AG04449 (cell line): ENCODE data around the gene VSIR.

Experiments
- CTCF ChIA-PET: fragments of 350-600 bp; formaldehyde crosslinking; extraction: SDS; loops from one replicate; lab custom pipeline; 2021; ENCODE audit warnings: antibody characterized with exemption; lab: Yijun Ruan, JAX
- POLR2A ChIA-PET: fragments of 400-600, 350-600 bp; formaldehyde crosslinking; extraction: SDS; loops from one replicate; lab custom pipeline; 2020; ENCODE audit warnings: antibody characterized with exemption, inconsistent platforms; lab: Yijun Ruan, JAX
- DNase-seq: peaks from one replicate; pipeline ENCODE4 v3.0.0-alpha.2; 2010; ENCODE audit warnings: low read depth, low spot score
- H3K4me3 ChIP-seq: 2 replicates; pipeline ENCODE4 v1.5.1; 2011; ENCODE audit warnings: low read depth, mild to moderate bottlenecking, control low read depth, low read length
- CTCF ChIP-seq: IDR thresholded peaks from one replicate; pipeline ENCODE4 v1.5.1; 2011; ENCODE audit warnings: mild to moderate bottlenecking, moderate library complexity, low read length, control low read depth, inconsistent platforms; ENCODE audit not compliant: insufficient read depth; ENCODE audit errors: missing control alignments

VSIR gene

GRCh38 chr10:71745664-71746250 lies 27.6 kb downstream of the VSIR start:
- POLR2A ChIA-PET = no interaction called here
- no peak for TF ChIP-seq CTCF
- DNase-seq = no peak
- CTCF ChIA-PET = interaction anchor here (1.4 to 1.5 kb wide), 2 partner anchors 11 to 21 kb away, joined by 3 read pairs; no protein-coding TSS in a partner anchor
- no peak overlapping the region for H3K4me3 ChIP-seq

- no peak for DNase-seq
- ChIA-PET POLR2A (no interaction called here), CTCF (interaction anchor here (1.5 kb wide), 1 partner anchor 12 kb away, joined by 3 read pairs; no protein-coding TSS in a partner anchor)
- TF ChIP-seq CTCF = no peak
- no peak overlapping the region for H3K4me3 ChIP-seq
These were observed 28.2 kb downstream of the VSIR start for GRCh38 chr10:71744897-71745663.

- TF ChIP-seq CTCF = no peak
- ChIA-PET CTCF (interaction anchor here (0.7 kb wide), 1 partner anchor 473 kb away, joined by 3 read pairs; no protein-coding TSS in a partner anchor), POLR2A (no interaction called here)
- DNase-seq = no peak
- H3K4me3 ChIP-seq = no peak overlapping the region
These were observed 29.5 kb downstream of the VSIR start for GRCh38 chr10:71743866-71744265.

- ChIA-PET CTCF (interaction anchor here (0.7 to 1.7 kb wide), 3 partner anchors 9 to 472 kb away, joined by 3 to 5 read pairs (median 3); partner anchors contain the start of gene VSIR), POLR2A (no interaction called here)
- H3K4me3 ChIP-seq = no peak overlapping the region
- no peak for DNase-seq
- TF ChIP-seq CTCF = no peak
These were observed 30.1 kb downstream of the VSIR start for GRCh38 chr10:71743089-71743838.

- no peak for DNase-seq
- no peak for TF ChIP-seq CTCF
- H3K4me3 ChIP-seq = no peak overlapping the region
- POLR2A ChIA-PET = no interaction called here
- CTCF ChIA-PET = interaction anchor here (1.1 to 2.0 kb wide), 4 partner anchors 10 to 31 kb away, joined by 3 to 5 read pairs (median 5); partner anchors contain the start of gene VSIR
These were observed 30.8 kb downstream of the VSIR start for GRCh38 chr10:71742301-71743088.
